NOMO-1 (cell line): Measurements from ENCODE around the gene ADGRL3.

Experiments
- DNase-seq, 2 experiments: peaks; one replicate each; lab custom pipeline; 2025; ENCODE audit not compliant: unreplicated experiment in 2 of 2; lab: John Stamatoyannopoulos, UW

ADGRL3 gene

DNA sequence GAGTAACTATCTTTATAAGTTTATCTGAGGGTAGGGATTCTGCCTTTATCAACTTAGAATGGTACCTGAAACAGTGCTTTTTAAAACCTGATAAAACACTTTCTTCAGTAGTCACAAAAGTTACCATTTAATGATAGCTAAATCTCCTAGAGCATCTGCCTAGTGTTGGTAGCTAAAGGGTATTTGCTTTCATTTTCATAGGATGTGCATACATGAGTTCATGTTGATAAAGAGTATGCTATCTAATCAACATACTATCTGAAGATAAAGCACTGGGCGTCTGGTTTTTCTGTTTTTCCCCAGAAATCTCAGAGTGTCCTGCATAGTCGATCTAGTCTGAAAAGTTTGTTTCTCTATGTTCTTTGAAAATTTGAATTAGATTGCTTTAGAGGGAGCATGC, 75.1 kb downstream of the ADGRL3 start:
- no peak for DNase-seq

DNA sequence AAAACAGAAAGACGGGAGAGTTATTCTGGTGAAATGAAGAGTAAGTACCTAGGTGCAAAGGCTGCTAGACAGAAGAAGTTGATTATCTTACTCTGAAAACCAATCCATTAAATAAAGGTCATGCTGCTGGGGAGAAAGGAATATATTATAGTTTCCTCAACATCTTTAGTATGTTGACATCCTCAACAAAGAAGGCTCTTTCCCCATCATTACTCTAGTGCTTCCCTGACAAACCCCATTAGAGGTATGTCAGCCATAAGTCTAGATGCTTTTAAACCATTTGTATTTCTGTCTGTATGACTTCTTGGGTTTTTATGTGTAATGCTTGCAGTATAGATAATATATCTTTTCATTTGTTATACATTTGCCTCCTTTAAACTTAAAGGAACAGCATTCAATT, 75.9 kb downstream of the ADGRL3 start:
- no peak for DNase-seq

DNA sequence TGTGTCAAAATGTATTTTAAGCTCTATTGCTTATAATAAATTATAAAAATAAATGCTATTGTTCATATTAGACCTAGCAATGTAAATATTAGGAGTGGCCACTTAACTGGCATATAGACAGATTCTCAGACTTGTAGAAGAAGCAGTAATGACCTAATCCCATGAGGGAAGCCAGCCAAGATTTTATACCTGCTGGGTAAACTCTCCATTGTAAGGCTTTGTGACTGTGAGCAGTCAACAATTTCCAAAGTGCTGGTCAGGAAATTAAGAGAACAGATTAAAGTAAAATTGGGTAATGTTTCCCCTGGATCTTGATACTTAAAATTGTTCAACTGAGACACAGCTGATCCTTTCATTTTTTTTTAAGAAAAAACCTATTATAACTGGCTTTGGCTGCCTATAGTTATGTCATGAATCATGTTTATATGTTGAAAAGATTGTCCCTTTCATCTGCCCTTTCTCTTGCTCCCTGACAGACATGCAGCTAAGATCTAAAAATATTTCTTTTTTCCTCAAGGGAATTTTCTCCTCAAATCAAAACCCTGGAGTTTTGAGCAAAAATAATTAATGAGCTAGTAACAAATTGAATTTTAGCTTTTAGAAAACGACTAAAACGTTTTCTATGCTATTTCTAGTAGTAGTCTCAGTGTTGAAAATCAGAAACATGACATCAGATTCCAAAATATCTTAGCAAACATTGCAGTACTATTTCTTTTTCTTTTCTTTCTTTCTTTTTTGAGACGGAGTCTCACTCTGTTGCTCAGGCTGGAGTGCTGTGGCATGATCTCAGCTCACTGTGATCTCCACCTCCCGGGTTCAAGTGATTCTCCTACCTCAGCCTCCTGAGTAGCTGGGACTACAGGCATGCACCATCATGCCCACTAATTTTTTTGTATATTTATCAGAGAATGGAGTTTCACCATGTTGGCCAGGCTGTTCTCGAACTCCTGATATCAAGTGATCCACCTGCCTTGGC, 77.9 kb downstream of the ADGRL3 start:
- no peak for DNase-seq

DNA sequence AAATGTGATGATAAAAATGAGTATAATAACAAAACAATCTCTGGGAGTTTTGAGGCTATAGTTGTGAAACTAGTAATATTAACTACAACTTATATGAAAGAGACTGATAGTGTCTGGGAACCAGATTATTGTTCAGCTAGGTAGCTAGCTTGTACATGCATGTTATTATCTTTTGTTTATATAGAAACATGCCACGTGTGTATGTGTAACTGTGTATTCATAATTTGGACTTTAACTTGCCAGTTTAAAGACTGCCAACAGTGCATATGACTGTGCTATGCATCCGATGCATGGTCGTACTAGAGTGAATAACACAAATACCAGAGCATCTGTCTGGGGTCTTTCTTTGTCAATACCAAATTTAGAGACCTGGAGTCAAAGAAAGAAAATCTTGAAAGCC, 92.2 kb downstream of the ADGRL3 start:
- no peak for DNase-seq

DNA sequence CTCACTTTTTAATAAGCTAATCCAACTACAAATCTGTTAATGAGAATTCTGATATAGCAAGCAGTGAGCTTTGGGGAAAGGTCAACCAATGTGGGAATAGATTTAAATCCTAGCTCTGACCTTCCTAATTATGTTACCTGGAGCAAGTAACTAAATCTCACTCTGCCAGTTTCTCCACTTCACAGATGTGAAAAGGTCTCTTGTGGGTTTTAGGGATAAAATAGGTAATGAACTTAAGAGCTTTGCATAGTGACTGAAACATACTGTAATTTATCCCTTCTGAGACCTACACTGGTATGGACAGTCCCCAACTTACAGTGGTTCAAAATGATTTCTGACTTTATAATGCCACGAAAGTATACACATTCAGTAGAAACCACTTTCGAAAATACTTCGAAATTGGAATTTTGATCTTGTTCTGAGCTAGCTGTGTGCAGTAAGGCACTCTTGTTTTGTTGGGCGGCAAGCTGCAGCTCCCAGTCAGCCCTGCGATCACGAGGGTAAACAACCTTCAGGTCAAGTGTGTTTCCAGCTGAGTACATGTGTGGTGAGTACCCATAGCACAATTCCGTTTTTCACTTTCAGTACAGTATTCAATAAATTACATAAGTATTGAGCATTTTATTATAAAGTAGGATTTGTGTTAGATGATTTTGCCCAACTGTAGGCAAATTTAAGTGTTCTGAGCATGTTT, 93.7 kb downstream of the ADGRL3 start:
- DNase-seq: no peak

DNA sequence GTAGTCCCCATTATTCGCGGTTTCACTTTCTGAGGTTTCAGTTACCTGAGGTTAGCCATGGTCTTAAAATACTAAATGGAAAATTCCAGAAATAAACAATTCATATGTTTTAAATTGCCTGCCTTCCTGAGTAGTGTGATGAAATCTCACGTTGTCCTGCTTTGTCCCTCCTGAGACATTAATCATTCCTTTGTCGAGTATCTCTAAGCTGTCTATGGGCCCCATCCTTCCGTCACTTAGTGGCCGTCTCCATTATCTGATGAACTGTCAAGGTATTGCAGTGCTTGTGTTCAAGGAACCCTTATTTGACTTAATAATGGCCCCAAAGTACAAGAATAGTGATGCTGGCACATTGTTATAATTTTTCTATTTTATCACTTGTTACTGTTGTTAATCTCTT, 94.8 kb downstream of the ADGRL3 start:
- DNase-seq: no peak

DNA sequence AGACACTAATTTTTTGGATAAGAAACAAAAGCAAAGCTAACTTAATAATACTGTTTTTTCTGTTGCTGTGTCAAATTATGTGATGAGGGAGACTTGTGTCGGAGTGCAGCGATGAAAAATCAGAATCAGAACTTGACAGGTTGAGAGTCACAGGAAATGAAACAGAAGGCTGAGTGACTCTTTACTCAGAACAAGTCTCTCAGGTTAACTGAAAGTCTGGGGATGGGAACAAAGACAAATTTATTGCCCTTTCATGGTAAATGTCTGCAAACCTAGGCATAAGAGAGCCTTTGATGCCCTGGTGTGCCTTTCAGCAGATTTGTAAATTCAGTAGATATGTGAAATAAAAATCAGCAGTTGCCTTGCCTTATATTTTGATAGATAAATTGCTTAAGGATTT, 96.0 kb downstream of the ADGRL3 start:
- no peak for DNase-seq

DNA sequence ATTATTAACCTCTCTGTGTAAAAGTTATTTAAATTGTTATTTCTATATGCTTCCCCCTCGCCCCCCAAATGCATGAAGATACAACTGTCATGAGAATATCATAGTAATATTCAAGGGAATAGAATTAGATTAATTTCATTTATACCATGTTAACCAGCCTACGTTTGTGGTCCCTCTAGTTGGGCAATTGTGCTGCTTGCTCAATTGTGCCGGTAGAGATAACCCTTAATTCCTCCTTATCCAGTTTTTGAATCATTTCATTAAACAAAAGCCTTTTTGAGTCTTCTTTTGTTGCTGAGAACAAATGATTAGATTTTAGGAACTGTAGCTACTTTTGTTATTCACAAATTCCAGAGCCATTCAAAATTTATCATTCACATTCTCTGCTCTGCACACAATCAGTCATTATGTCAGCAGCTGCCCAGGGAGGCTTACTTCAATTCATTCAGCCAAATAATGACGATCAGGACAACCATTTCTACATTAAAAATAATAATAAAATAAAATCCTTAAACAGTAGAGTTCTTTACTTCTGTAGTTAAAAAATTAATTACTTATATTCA, 98.1 kb downstream of the ADGRL3 start:
- no peak for DNase-seq

DNA sequence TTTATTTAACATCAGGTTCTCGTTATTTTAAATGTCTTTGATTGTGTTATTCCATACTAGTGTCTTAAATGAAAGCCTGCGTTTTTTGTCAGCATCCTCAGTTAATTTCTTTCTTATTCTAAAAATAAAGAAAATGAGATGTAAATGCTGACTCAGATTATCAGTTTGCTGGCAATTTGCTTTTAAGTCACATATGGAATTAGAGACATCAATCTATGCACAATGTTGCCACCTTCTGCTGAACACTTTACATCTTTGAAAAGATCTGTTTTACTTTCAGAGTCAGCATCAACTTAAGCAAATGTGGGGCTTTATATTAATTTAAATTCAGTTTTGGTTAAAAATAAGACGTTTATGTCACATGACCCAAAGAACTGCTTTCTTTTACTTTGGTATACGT, 99.2 kb downstream of the ADGRL3 start:
- DNase-seq: no peak

DNA sequence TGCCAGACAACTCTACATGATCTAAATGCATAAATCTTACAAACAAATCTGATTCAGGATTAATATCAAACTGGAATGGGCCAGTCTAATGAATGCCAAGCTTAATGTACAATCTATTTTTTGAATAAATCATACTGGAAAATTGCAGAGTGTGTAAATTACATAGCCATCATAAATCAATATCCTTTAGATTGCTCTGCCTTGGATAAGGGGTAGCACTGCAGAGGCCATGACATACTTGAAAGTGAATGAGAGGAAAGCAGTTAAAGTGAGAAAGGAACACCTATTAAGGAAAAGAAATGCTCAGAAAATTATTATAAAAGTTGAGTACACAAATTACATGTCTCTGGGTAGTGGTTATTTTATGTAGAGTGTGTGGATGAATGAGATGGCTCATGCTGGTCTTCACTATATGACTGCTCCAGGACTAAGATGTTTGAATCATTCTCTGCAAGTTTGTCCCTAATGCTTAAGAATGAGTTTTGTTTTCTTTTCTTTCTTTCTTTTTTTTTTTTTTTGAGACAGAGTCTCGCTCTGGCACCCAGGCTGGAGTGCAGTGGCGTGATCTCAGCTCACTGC, 100.2 kb downstream of the ADGRL3 start:
- DNase-seq: no peak

DNA sequence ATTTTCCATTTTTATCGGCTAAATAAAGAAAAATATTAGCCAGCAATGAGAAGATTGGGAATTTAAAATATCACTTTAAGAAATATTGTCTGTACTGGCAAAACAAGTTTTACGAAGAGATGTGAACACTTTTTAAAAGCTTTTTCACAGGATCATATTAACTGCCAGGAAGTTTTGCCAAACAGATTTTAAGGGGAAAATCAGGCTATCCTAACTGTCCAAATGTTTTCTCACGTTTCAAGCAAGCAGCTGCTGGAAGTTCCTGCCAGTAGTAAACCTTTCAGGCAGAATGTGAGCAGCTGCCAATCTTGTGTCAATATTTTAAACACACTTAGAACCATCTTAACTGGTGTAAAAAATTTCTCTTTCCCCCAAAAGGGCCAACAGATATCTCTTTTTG, 101.1 kb downstream of the ADGRL3 start:
- no peak for DNase-seq

DNA sequence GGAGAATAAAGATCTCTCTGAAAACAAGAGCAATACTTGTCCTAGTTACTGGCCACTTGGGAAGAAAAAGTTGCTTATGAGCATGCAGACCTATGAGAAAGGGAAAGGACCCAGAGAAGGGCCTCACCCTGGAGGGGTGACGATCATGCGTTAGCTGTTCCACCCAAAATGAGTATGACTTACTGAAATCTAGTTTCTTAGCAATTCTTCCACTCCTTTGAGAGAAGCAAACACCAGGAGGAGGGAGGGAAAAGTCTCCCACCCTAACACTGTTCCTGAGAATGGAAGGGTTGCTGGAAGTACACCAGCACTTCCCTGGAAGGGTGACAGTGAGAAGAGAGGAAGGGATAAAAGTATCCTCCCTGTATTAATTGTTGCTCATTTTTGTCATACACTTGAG, 107.9 kb downstream of the ADGRL3 start:
- DNase-seq: no peak

DNA sequence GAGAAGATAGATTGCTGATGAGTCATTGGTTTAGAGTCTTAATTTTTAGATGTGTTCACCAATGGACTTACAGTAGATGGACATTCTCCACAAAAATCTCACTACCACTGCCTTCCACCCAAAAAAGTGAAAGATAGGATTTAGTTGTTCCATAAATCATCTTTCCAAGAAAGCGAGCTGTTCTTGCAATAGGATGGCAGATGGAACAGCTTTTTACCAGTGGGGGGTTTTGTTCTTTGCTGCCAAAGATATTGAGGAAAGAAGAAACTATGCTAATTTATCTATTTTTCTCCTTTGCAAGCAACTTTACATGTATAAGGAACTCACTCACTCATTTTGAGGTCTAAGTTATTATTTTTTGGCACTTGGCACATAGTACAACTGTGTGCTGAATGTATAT, 109.5 kb downstream of the ADGRL3 start:
- DNase-seq: no peak

DNA sequence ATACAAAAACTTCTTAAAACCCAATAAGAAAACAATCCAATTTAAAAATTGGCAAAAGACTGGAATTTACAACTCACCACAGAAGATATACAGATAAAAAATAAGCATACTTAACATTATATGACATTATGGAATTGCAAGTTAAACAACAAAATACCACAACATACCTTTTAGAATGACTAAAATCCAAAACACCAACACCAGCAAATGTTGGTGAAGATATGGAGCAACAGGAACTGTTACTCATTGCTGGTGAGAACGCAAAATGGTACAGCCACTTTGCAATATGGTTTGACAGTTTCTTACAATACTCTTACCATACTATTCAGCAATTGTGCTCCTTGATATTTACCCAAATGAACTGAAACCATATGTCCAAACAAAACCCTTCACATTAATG, 112.4 kb downstream of the ADGRL3 start:
- no peak for DNase-seq

DNA sequence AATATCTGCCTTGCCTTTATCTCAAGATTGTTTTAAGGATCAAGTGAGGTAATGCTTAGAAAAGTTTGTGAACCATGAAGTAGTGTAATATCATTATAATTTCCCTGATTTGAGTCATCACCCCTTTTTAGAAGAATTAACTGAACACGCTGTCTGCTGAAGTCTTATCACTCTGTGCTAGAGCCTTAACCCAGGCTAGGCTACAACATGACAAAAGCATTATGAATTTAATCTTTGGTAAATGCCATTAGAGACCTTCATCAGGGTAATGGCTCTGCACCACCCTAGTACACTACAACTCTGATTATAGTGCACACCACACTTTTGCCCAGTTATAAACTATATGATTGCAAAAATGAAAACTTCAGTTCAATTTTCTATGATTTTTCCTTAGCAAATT, 118.3 kb downstream of the ADGRL3 start:
- DNase-seq: no peak

DNA sequence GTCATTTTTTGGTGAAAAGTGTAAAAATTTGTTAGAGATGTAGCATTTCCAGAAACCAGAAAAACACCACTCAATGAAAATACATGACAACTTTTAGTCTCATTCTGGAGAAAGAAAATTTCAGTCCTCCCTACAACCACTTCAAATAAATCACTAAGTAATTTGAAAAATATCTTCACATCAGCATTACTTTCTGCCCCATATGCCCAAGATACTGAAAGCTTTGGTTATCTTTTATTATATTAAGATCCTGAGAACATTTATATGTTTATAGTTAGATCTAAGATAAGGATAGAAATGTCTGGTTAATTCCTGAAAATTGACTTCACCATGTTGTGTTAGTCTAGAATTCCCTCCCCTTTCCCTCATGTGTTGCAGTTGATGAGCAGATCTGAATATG, 119.0 kb downstream of the ADGRL3 start:
- DNase-seq: no peak

DNA sequence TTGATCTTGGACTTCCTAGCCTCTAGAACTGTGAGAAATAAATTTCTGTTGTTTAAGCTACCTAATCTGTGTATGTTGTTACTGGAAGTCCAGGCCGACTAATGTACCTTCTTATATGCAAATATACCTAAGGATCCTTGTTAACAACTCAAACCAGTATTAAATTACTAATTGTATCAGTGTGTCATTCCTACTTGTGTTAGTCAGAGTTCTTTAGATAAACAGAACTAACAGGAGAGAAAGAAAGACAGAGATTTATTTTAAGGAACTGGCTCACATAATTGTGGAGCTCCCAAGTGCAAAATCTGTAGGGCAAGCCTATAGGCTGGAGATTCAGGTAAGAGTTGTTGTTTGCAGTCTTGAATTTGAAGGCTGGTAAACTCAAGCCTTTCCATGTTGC, 120.0 kb downstream of the ADGRL3 start:
- DNase-seq: no peak

DNA sequence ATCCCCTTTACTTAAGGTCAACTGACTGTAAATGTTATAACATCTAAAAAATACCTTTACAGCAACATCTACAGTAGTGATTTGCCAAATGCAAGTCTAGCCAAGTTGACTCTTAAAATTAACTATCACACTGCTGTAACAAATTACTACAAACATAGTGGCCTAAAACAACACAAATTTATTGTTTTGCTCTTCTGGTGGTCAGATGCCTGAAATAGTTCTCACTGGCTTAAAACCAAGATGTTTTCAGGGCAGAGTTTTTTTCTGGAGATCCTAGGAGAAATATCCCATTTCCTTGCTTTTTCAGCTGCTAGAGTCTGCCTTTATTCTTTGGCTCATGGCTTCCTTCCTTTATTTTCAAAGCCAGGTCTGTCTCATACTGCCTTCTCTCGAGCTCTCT, 120.5 kb downstream of the ADGRL3 start:
- DNase-seq: no peak

DNA sequence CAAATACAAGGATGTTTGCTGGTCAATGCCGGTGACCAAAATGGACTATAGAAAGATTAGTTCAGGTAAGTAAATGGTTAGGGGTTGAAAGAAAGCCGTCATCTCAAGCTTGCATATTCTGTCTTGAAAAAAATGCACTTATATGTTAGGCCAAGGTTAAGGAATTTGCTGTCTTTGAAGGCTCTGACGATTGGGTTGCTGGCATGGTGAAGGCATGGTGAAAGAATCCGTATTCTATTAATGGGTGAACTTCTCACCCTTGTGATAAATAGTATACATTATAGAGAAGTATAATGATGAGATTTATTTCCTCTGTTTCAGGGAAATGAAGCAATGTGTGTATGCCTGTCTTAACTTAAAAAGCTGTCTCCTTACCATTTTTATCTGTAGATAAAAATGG, 132.6 kb downstream of the ADGRL3 start:
- no peak for DNase-seq

DNA sequence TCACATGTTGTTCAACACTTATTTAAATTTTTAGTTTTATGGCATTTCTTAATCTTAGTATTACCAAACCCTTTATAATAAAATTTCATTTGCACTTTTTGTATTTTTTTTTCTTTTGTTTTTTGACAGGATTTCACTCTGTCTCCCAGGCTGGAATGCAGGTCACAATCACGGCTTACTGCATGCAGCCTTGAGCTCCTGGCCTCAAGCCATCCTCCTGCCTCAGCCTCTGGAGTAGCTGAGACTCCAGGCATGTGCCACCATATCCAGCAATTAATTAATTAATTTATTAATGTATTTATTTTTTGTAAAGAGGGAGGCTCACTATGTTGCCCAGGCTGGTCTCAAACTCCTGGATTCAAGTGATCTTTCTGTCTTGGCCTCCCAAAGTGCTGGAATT, 133.4 kb downstream of the ADGRL3 start:
- no peak for DNase-seq

DNA sequence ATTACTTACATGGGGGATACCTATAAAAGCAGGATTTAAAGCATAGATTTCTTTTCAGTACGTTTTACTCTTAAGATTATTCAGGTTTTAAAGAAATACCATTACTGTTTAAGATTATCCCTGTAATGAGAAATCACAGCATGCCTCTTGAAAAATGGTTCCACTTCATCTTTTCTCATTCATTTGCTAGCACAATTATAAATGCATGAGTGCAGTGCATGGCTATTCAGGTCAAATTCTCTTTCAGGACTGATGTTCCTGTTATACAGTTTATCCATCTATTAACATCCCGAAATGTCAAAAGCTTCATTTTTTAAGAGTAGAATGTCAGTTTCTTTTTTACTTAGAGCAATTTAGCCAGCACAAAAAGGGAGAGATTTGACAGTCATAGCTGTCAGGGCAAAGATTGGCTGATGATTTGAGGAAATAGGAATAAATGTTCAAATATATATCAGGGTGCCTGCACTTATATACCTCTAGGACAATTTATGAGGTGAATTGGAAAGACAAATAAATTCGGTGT, 135.2 kb downstream of the ADGRL3 start:
- DNase-seq: no peak
